Osteocyte (in vitro differentiated cells): ENCODE results near the gene MLNR. TPM values are rescaled to one million over a fixed set of nuclear protein-coding genes. Genes with fewer than 3 reads are reported as not detected.

Experiments used
- DNase-seq: peaks from one replicate; pipeline ENCODE4 v3.0.0; 2021; ENCODE audit warnings: mixed read lengths; ENCODE audit not compliant: unreplicated experiment; ENCODE audit errors: extremely low spot score
- H3K27ac Mint-ChIP-seq: one replicate; pipeline ENCODE4 v1.8.0; 2021; ENCODE audit warnings: mild to moderate bottlenecking, mixed read lengths; ENCODE audit not compliant: unreplicated experiment
- H3K27me3 Mint-ChIP-seq: one replicate; pipeline ENCODE4 v1.8.0; 2021; ENCODE audit warnings: mixed read lengths; ENCODE audit not compliant: unreplicated experiment
- H3K36me3 Mint-ChIP-seq: one replicate; pipeline ENCODE4 v1.8.0; 2021; ENCODE audit warnings: mixed read lengths; ENCODE audit not compliant: unreplicated experiment
- H3K4me1 Mint-ChIP-seq: one replicate; pipeline ENCODE4 v1.8.0; 2021; ENCODE audit warnings: mixed read lengths; ENCODE audit not compliant: unreplicated experiment
- H3K4me3 Mint-ChIP-seq: one replicate; pipeline ENCODE4 v1.8.0; 2021; ENCODE audit warnings: mild to moderate bottlenecking, moderate library complexity, mixed read lengths; ENCODE audit not compliant: unreplicated experiment
- H3K9me3 Mint-ChIP-seq: one replicate; pipeline ENCODE4 v1.8.0; 2021; ENCODE audit warnings: mixed read lengths; ENCODE audit not compliant: unreplicated experiment
- CTCF ChIP-seq: fragments of 200-600 bp; sonication (generic); IDR thresholded peaks from 2 replicates; pipeline ENCODE4 v1.5.0; 2021; ENCODE audit warnings: antibody characterized with exemption, mild to moderate bottlenecking, moderate library complexity
- total RNA-seq: library from RNA; stranded (reverse); gene quantifications from 2 replicates; pipeline ENCODE4 v1.2.1, GENCODE V29; 2021

The MLNR gene
- total RNA-seq, 1 donor from 2014 or later, result not detected

- peaks cover 31% of the 10 kb centered on the region for H3K36me3 Mint-ChIP-seq
- peak overlapping the region; percentile 57 for H3K4me3 Mint-ChIP-seq
- DNase-seq, result no peak
- no peak for TF ChIP-seq CTCF
- H3K27me3 Mint-ChIP-seq, result no peaks in the 10 kb centered on the region
- peak overlapping the region; percentile 79 for H3K27ac Mint-ChIP-seq
- peaks cover 29% of the 10 kb centered on the region for H3K4me1 Mint-ChIP-seq
- no peaks in the 10 kb centered on the region for H3K9me3 Mint-ChIP-seq
Observed at GRCh38 chr13:49258089-49258796, 38.1 kb downstream of the MLNR start.

DNA sequence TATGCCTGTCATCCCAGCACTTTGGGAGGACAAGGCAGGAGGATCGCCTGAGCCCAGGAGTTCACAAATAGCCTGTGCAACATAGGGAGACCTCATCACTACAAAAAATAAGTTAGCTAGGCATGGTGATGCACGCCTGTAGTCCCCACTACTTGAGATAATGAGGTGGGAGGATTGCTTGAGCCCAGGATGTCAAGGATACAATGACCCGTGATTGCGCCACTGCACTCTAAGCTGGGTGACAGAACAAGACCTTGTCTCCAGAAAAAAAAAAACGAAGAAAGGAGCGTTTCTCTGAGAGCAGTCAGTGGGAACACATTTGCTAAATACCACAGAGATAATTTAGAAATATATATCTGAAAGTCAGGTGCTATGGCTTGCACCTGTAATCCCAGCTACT is 39.4 kb downstream of the MLNR start:
- Mint-ChIP-seq H3K4me1 (peaks cover 29% of the 10 kb centered on the region), H3K27me3 (no peaks in the 10 kb centered on the region), H3K36me3 (peaks cover 31% of the 10 kb centered on the region), H3K4me3 (no peak overlapping the region), H3K27ac (no peak overlapping the region), H3K9me3 (no peaks in the 10 kb centered on the region)
- no peak for DNase-seq
- no peak for TF ChIP-seq CTCF

DNA sequence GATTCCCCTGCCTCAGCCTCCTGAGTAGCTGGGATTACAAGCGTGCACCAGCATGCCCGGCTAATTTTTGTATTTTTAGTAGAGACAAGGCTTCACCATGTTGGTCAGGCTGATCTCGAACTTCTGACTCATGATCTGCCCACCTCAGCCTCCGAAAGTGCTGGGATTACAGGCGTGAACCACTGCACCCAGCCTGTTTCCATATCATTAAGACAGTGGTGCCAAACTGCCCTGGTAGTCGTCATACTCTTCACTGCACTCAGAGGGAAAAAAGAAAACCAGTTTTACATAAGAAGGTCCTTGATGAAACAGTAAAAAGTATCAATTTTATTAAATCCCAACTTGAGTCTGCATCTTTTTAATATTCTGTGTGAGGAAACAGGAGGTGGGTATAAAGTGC is 42.5 kb downstream of the MLNR start:
- Mint-ChIP-seq H3K27ac (no peak overlapping the region), H3K4me1 (peaks cover 15% of the 10 kb centered on the region), H3K4me3 (no peak overlapping the region), H3K9me3 (no peaks in the 10 kb centered on the region), H3K36me3 (peaks cover 27% of the 10 kb centered on the region), H3K27me3 (no peaks in the 10 kb centered on the region)
- no peak for TF ChIP-seq CTCF
- DNase-seq, result no peak

GRCh38 chr13:49265822-49266221 is 45.7 kb downstream of the MLNR start:
- Mint-ChIP-seq H3K36me3 (peaks cover 25% of the 10 kb centered on the region), H3K27me3 (no peaks in the 10 kb centered on the region), H3K4me3 (no peak overlapping the region), H3K4me1 (peaks cover 8% of the 10 kb centered on the region), H3K9me3 (no peaks in the 10 kb centered on the region), H3K27ac (peak overlapping the region; percentile 52)
- TF ChIP-seq CTCF, result no peak
- DNase-seq, result no peak

- peaks cover 15% of the 10 kb centered on the region for H3K36me3 Mint-ChIP-seq
- peaks cover 13% of the 10 kb centered on the region for H3K4me1 Mint-ChIP-seq
Observed at GRCh38 chr13:49271264-49271663, 51.1 kb downstream of the MLNR start.

More at GRCh38 chr13:49271264-49271663, 51.1 kb downstream of the MLNR start:
- no peak for DNase-seq
- Mint-ChIP-seq H3K9me3 (no peaks in the 10 kb centered on the region), H3K27ac (no peak overlapping the region), H3K27me3 (no peaks in the 10 kb centered on the region), H3K4me3 (no peak overlapping the region)
- TF ChIP-seq CTCF, result no peak

Other genes with a start within 250 kb of the MLNR start
- 49.4 and 51.9 TPM in 2 replicates for gene FNDC3A, start 244.4 kb upstream of the MLNR start, total RNA-seq
- gene CDADC1, start 27.6 kb downstream of the MLNR start, total RNA-seq, result 8.4 and 11.9 TPM in 2 replicates
- gene CAB39L, start 223.7 kb downstream of the MLNR start, total RNA-seq, result 7.4 and 8.3 TPM in 2 replicates
- 8.2 and 9.4 TPM in 2 replicates for gene SETDB2, start 223.9 kb downstream of the MLNR start, total RNA-seq